RCC 7860 (cell line): ENCODE measurements around the gene FAU.
A peak's percentile ranks its signal among the peaks of the same experiment; 100 is the strongest.

Source experiments
- DNase-seq: peaks from one replicate; pipeline ENCODE4 v3.0.0-alpha.2; 2015; ENCODE audit warnings: low spot score
- FAIRE-seq: peaks from 2 replicates; lab custom pipeline; 2012; peaks lifted over from hg19 to GRCh38; lab: Jason Lieb, UNC

The FAU gene

DNA sequence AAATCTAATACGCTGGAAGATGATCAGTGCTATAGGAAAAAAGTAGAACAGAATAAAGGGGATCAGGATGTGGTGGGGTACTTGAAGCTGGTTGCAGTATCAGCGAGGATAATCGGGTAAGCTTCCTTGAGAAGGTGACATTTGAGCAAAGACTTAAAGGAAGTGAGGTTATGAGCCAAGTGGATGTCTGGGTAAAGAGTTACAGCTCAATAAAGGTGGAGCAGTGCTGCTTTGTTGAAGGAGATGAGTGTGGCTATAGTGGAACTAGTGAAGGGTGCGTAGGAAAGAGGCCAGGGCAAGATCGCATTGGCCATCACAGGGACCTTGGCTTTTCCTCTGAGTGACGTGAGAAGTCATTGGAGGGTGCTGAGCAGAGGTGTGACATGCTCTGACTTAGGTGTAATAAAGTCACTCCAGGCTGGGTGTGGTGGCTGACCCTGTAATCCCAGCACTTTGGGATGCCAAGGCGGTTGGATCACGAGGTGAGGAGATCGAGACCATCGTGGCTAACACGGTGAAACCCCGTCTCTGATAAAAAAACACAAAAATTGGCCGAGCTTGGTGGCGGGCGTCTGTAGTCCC, 14.7 kb upstream of the FAU start:
- no peak for DNase-seq
- FAIRE-seq: no peak

DNA sequence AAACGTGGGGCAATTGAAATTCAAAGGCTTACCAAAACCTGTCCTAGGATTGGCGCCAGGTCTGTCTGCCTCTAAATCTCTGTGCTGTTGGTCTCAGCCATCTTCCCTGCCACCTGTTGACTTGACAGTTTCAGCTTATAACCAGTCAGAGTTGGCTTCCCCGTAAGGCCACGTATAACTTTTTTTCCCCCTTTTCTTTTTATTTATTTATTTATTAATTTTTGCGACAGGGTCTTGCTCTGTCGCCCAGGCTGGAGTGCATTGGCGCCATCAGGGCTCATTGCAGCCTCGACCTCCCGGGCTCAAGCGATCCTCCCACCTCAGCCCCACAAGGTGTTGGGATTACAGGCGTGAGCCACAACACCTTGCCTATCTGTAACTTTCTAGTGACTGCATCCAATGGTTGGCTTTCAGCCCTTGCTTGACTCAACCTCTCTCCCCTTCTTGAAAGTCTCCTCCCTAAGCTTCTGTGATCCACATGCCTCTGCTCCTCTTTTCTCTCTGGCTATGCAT, 13.8 kb upstream of the FAU start:
- FAIRE-seq: no peak
- DNase-seq: no peak

- FAIRE-seq (peak; percentile 86), DNase-seq (peak; percentile 91)
Observed at GRCh38 chr11:65134952-65135632, 13.2 kb upstream of the FAU start.

DNA sequence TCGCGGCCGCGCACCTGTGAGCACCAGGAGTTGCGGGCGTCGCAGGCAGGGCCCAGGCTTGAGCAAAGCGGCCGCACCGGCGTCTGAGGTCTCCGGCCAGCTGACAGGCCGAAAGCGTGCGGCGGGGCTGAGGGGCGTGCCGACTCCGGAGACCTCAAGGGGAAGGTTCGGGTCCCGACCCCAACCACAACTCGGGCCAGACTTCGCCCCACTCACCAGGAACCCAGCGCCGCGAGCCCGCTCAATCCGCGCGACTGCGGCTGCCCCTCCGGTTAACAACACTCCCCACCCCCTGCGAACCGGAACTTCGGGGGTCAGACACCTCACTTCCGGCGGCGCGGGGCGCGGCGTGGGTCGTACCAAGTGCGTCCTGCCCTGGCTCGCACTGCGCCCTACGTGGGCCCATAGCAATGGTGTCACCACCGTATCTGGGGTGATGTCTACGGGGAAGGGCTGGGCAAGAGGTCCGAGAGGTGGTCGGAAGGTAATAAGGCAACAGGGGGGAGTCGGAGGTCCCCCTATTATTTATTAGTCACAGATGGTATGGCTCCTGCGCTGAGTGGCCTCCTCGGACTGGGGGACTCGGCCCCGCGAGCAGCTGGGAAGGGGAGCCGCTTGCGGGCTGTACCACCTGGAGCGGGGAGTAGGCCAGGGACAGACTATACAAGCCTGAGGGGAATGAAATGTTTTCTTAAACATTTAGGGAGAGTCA, 12.5 kb upstream of the FAU start, which contains the start of gene SYVN1:
Gene SYVN1, minus strand, starts transcription at position 280 of the 712 bp plus-strand sequence. CDS start 918 bp downstream, outside the sequence.
- no peak for FAIRE-seq
- DNase-seq: peak; percentile 55

DNA sequence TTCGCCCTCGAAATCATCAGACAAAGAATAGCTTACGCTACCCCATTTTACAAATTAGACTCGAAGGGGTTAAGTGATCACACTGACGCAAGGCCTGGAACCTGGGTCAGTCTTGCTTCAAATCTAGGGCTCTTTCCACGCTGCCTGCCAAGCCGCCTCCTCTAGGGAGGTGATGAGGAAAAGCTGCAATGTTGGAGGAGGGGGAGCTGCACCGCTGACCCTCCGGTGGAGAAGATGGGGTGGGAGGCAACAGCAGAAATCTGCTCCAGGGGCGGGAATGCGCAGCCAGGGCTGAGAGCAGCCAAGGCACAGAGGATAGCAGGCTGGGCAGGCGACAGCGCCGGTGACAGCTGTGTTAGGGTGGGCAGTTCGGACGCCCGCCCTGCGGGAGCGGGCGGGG, 11.8 kb upstream of the FAU start:
- DNase-seq: no peak
- FAIRE-seq: no peak

- DNase-seq: no peak
Observed at GRCh38 chr11:65132988-65133700, 11.2 kb upstream of the FAU start.

DNA sequence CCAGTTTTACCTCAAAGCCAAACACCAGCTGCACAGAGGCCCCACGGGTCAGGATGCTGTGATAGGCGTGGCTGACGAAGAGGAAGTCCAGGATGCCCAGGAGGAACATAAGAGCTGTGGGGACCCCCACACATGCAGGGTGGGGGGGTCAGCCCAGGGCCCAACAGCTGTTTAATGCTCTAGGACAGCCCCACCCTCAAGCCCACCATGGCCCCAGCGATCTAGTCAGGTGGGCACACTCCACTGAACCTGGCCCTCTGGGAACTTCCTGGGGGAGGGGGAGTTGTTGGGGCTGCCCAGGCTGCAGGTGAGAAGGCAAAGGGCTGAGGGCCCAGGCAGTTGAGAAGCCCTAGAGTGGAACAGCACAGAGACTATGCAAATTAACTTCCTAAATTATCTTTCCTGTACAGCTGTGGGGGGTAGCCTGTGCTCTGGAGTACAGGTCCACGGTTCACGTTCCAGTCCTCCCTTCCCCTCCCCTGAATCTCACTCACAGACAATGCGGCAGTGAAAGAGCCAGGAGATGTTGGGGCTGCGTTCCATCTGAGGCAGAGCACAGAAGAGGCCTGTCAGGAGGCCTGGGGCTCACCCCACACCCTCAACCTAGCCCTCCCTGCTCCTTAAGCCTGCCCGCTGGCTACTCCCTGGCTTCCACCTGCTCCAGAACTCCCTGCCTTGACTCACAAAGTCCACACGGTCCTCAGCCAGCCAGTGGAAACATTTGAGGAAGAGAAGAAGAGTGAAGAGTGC, 10.5 kb upstream of the FAU start:
- DNase-seq: no peak
- FAIRE-seq: no peak

More at GRCh38 chr11:65132988-65133700, 11.2 kb upstream of the FAU start:
- no peak for FAIRE-seq

DNA sequence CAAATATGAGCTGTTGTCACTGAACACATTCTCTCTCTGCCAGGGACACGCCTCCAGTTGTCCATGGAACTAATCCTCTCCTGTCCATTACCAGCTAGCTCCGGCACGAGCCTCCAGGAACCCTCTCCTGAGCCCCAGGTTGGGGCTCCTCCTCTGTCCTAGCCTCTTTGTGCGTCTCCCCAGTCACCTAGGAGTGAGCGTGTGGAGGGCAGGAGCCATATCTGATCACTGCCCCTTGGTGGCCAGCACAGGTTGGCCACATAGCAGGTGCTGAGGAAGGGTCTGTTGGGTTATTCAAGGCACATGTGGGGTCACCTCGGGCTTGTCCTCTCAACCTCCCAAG, 9.9 kb upstream of the FAU start:
- FAIRE-seq: no peak
- DNase-seq: no peak

GRCh38 chr11:65131417-65131776, 9.5 kb upstream of the FAU start:
- FAIRE-seq: no peak

GRCh38 chr11:65130631-65131416, 8.9 kb upstream of the FAU start:
- DNase-seq (no peak), FAIRE-seq (no peak)

More at GRCh38 chr11:65131417-65131776, 9.5 kb upstream of the FAU start:
- DNase-seq: no peak

- DNase-seq (no peak), FAIRE-seq (no peak)
Observed at GRCh38 chr11:65129649-65130441, 7.9 kb upstream of the FAU start.

GRCh38 chr11:65128182-65129145, 6.5 kb upstream of the FAU start:
- no peak for FAIRE-seq
- no peak for DNase-seq

- FAIRE-seq (no peak), DNase-seq (no peak)
Observed at GRCh38 chr11:65127473-65128181, 5.7 kb upstream of the FAU start.

GRCh38 chr11:65126624-65127274, 4.8 kb upstream of the FAU start:
- no peak for FAIRE-seq
- DNase-seq: no peak

GRCh38 chr11:65125197-65126056, 3.5 kb upstream of the FAU start:
- FAIRE-seq (no peak), DNase-seq (no peak)
